ENCODE data around the gene KIAA0586. TPM values are rescaled to one million over a fixed set of nuclear protein-coding genes. Genes with fewer than 3 reads are reported as not detected.
"Not testable (repeated sequence)": the region's sequence is repeated elsewhere in the genome, so short reads cannot be mapped to it uniquely, and the experiment has no call there.

KIAA0586 gene
- total RNA-seq, 1 experiment from 2014 or later = 6.4 TPM

GRCh38 chr14:58572473-58572853 lies 144.9 kb downstream of the KIAA0586 start:
- in situ Hi-C loops (cut with HindIII; ENCODE audit: low pct_unique_long_range_greater_than_20kb, low sequenced_read_pairs) = no loop called here
- no peak for DNase-seq (ENCODE audit: low read depth)

GRCh38 chr14:58572863-58573262 lies 145.3 kb downstream of the KIAA0586 start:
- in situ Hi-C loops (cut with HindIII; ENCODE audit: low pct_unique_long_range_greater_than_20kb, low sequenced_read_pairs) = no loop called here
- DNase-seq (ENCODE audit: low read depth) = no peak

- in situ Hi-C loops (cut with HindIII; ENCODE audit: low pct_unique_long_range_greater_than_20kb, low sequenced_read_pairs) = no loop called here
- no peak for DNase-seq (ENCODE audit: low read depth)
These were observed 147.1 kb downstream of the KIAA0586 start for GRCh38 chr14:58574623-58575022.

GRCh38 chr14:58575956-58576355 lies 148.4 kb downstream of the KIAA0586 start:
- DNase-seq (ENCODE audit: low read depth) = no peak
- in situ Hi-C loops (cut with HindIII; ENCODE audit: low pct_unique_long_range_greater_than_20kb, low sequenced_read_pairs) = no loop called here

- DNase-seq (ENCODE audit: low read depth); in situ Hi-C loops (cut with HindIII; ENCODE audit: low pct_unique_long_range_greater_than_20kb, low sequenced_read_pairs): not testable (repeated sequence)
These were observed 152.5 kb downstream of the KIAA0586 start for GRCh38 chr14:58580035-58580434.

DNA sequence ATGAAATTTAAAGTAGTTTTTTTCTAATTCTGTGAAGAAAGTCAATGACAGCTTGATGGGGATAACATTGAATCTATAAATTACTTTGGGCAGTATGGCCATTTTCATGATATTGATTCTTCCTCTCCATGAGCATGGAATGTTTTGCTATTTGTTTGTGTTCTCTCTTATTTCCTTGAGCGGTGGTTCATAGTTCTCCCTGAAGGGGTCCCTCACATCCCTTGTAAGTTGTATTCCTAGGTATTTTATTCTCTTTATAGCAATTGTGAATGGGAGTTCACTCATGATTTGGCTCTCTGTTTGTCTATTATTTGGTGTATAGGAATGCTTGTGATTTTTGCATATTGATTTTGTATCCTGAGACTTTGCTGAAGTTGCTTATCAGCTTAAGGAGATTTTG lies 153.9 kb downstream of the KIAA0586 start:
- in situ Hi-C loops (cut with HindIII; ENCODE audit: low pct_unique_long_range_greater_than_20kb, low sequenced_read_pairs); DNase-seq (ENCODE audit: low read depth): not testable (repeated sequence)

DNA sequence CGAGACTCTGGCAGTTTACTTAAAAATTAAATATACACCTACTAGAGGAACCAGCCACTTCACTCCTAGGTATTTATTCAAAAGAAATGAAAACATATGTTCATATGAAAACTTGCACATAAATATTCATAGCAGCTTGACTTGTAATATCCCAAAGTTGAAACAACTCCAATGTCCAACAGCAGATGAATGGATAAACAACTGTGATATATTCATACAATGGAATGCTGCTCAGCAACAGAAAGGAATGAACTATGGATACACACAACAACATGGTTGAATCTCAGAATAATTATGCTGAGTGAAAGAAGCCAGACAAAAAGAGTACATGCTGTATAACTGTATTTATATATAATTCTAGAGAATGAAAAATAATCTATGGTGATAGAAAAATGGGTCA lies 156.9 kb downstream of the KIAA0586 start:
- no peak for DNase-seq (ENCODE audit: low read depth)
- in situ Hi-C loops (cut with HindIII; ENCODE audit: low pct_unique_long_range_greater_than_20kb, low sequenced_read_pairs) = no loop called here

DNA sequence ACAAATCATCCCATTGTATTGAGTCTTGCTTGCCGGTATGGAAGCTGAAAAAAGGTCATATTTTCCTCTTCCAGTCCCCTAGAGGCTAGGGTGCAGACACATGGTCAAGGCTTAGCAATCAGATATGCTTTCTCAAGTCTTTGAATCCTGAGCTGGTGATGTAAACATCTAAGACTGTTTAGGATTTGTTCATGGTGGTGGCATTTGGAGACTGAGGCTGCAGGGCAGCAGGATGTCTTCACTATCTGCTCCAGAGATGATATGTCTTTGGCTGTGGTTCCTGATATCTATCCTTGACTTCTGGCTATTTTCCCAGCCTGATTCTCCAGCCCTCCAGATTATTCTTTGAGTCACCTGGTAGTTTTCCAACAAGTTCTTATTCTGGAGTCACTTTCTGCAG lies 159.8 kb downstream of the KIAA0586 start:
- no peak for DNase-seq (ENCODE audit: low read depth)
- in situ Hi-C loops (cut with HindIII; ENCODE audit: low pct_unique_long_range_greater_than_20kb, low sequenced_read_pairs) = no loop called here

DNA sequence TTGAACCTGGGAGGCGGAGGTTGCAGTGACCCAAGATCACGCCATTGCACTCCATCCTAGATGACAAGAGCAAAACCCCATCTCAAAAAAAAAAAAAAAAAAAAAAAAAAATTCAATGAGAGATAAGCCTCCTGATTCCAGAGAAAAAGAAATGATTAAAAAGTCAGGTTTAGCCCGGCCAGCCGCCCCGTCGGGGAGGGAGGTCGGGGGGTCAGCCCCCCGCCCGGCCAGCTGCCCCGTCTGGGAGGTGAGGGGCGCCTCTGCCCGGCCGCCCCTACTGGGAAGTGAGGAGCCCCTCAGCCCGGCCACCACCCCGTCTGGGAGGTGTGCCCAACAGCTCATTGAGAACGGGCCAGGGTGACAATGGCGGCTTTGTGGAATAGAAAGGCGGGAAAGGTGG lies 160.8 kb downstream of the KIAA0586 start:
- in situ Hi-C loops (cut with HindIII; ENCODE audit: low pct_unique_long_range_greater_than_20kb, low sequenced_read_pairs); DNase-seq (ENCODE audit: low read depth): not testable (repeated sequence)

DNA sequence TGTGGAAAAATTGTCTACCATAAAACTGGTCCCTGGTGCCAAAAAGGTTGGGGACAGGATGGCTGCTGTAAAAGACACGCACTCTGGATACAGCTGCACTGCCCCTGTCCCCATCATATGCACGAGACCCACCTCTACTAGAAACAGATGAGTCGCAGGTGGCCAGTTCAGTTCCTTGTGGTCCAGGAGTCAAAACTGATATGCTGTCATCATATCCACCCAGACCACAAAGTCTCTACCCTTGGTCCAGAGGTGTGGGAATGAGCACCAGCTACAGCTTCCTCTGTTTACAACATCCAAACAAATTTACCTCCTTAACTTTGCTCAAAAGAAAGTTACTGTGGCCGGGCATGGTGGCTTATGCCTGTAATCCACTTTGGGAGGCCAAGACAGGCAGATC lies 166.5 kb downstream of the KIAA0586 start:
- DNase-seq (ENCODE audit: low read depth) = no peak
- in situ Hi-C loops (cut with HindIII; ENCODE audit: low pct_unique_long_range_greater_than_20kb, low sequenced_read_pairs) = no loop called here

GRCh38 chr14:58597041-58597440 lies 169.5 kb downstream of the KIAA0586 start:
- in situ Hi-C loops (cut with HindIII; ENCODE audit: low pct_unique_long_range_greater_than_20kb, low sequenced_read_pairs) = no loop called here
- DNase-seq (ENCODE audit: low read depth) = no peak

GRCh38 chr14:58598028-58598803 lies 170.7 kb downstream of the KIAA0586 start:
- in situ Hi-C loops (cut with HindIII; ENCODE audit: low pct_unique_long_range_greater_than_20kb, low sequenced_read_pairs) = no loop called here
- no peak for DNase-seq (ENCODE audit: low read depth)

GRCh38 chr14:58598804-58599525 lies 171.4 kb downstream of the KIAA0586 start:
- in situ Hi-C loops (cut with HindIII; ENCODE audit: low pct_unique_long_range_greater_than_20kb, low sequenced_read_pairs) = no loop called here
- no peak for DNase-seq (ENCODE audit: low read depth)

DNA sequence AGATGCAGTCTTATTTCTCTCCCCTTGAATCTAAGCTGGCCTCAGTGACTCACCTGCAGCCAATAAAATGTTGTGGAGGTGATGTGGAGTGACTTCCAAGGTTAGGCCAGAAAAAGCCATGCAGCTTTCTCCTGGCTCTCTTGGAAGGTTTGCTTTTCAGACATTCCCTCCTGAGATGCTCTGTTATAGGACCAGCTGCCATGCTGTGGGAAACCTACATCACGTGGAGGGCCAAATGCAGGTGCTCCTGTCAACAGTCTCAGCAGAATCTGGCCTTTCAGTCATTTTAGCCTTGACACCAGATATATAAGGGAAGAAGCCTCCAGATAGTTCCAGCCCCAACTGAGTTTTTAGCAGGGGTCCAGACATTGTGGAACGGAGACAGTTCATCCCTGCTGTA lies 172.2 kb downstream of the KIAA0586 start:
- DNase-seq (ENCODE audit: low read depth) = no peak
- in situ Hi-C loops (cut with HindIII; ENCODE audit: low pct_unique_long_range_greater_than_20kb, low sequenced_read_pairs) = no loop called here

Other genes with a start within 250 kb of the KIAA0586 start
- gene ACTR10, start 227.6 kb upstream of the KIAA0586 start, total RNA-seq (2014; rRNA removed; shearing (Covaris generic); ENCODE audit: low replicate concordance) = 61.0 and 133 TPM in 2 replicates
- gene PSMA3, start 182.9 kb upstream of the KIAA0586 start, total RNA-seq (2014; rRNA removed; shearing (Covaris generic); ENCODE audit: low replicate concordance) = 135 and 171 TPM in 2 replicates
- 1.8 and 2.1 TPM in 2 replicates for gene ARID4A, start 129.2 kb upstream of the KIAA0586 start, total RNA-seq (2014; rRNA removed; shearing (Covaris generic); ENCODE audit: low replicate concordance)
- gene TOMM20L, start 31.8 kb upstream of the KIAA0586 start, total RNA-seq (2014; rRNA removed; shearing (Covaris generic); ENCODE audit: low replicate concordance) = not detected in 2 replicates
- gene TIMM9, start 188 bp upstream of the KIAA0586 start, total RNA-seq (2014; rRNA removed; shearing (Covaris generic); ENCODE audit: low replicate concordance) = 36.6 and 76.6 TPM in 2 replicates
- gene DACT1, start 210.2 kb downstream of the KIAA0586 start, total RNA-seq (2014; rRNA removed; shearing (Covaris generic); ENCODE audit: low replicate concordance) = 0.20 TPM in 1 of 2 replicates, not detected in the other